HCT116 (cell line): ENCODE results near the gene LRRC71. TPM values are rescaled to one million over a fixed set of nuclear protein-coding genes. Genes with fewer than 3 reads are reported as not detected.

Experiments
- ATAC-seq: fragments of 200-7000 bp; cut with Tn5 transposase; 2 replicates; pipeline ENCODE4 v1.9.1; 2020; ENCODE audit warnings: mild to moderate bottlenecking, moderate library complexity
- BruUV-seq: library from RNA; stranded (reverse); fragments of 400-500 nt; replicated peaks from 2 replicates; lab custom pipeline; 2021; lab: Mats Ljungman, UMichigan
- CTCF ChIA-PET: fragments of 300-600 bp; sonication (Branson Sonifier 250); formaldehyde crosslinking; loops from one replicate; lab custom pipeline; 2021; ENCODE audit warnings: antibody characterized with exemption; lab: Charles Lee
- POLR2A ChIA-PET: fragments of 300-600, 350-600 bp; sonication (Branson Sonifier 250); formaldehyde crosslinking; loops from one replicate; lab custom pipeline; 2021; ENCODE audit warnings: antibody characterized with exemption; lab: Charles Lee
- RAD21 ChIA-PET, 2 experiments: fragments of 300-600 bp; sonication (Branson Sonifier 250); formaldehyde crosslinking; loops; one replicate each; lab custom pipeline; 2023; ENCODE audit warnings: low total read pairs in 2 of 2; ENCODE audit not compliant: uncharacterized antibody in 2 of 2, unreplicated experiment in 2 of 2, low non-redundant PET in 1 of 2; lab: Charles Lee
- DNase-seq: peaks from one replicate; pipeline ENCODE4 v3.0.0-alpha.2; 2010; ENCODE audit warnings: low read depth, low spot score
- H2AFZ ChIP-seq: fragments of 200-600 bp; shearing (Covaris generic), sonication (generic); 2 replicates; pipeline ENCODE4 v1.6.1; 2017; ENCODE audit warnings: low read depth, mixed run types, mixed read lengths, antibody characterized with exemption, low read length; ENCODE audit not compliant: poor library complexity, severe bottlenecking
- H3K27ac ChIP-seq: 2 replicates; pipeline ENCODE4 v1.5.1; 2012; ENCODE audit warnings: low read depth, low read length
- H3K27me3 ChIP-seq: fragments of 200-600 bp; sonication (generic); 2 replicates; pipeline ENCODE4 v1.6.1; 2016; ENCODE audit warnings: mixed run types, low read length, mixed read lengths; ENCODE audit not compliant: insufficient read depth
- H3K36me3 ChIP-seq, 2 experiments: fragments of 200-500 bp in 1 of 2; fragments of 200-600 bp in 1 of 2; sonication (Bioruptor generic) in 1 of 2; sonication (generic) in 1 of 2; 2 replicates each; pipeline versions ENCODE4 v1.5.1 to v1.6.1; 2014 to 2016; ENCODE audit warnings: low read length in 2 of 2, inconsistent platforms in 1 of 2, mixed read lengths in 1 of 2, mixed run types in 1 of 2; ENCODE audit not compliant: insufficient read depth in 2 of 2, control insufficient read depth in 1 of 2
- H3K4me1 ChIP-seq, 2 experiments: fragments of 200-600 bp in 1 of 2; sonication (generic) in 1 of 2; 2 replicates each; pipeline versions ENCODE4 v1.5.1 to v1.6.1; 2012 to 2017; ENCODE audit warnings: low read length in 2 of 2, inconsistent platforms in 1 of 2, mild to moderate bottlenecking in 1 of 2, mixed read lengths in 1 of 2, mixed run types in 1 of 2, moderate library complexity in 1 of 2; ENCODE audit not compliant: insufficient read depth in 2 of 2, control insufficient read depth in 1 of 2
- H3K4me2 ChIP-seq: fragments of 200-600 bp; sonication (generic); 2 replicates; pipeline ENCODE4 v1.6.1; 2017; ENCODE audit warnings: mixed run types, low read length, mixed read lengths
- H3K4me3 ChIP-seq, 2 experiments: fragments of 200-600 bp in 1 of 2; sonication (generic) in 1 of 2; replicated peaks in 1 of 2; 2 replicates each; pipeline ENCODE4 v1.5.1; 2011 to 2016; ENCODE audit warnings: low read length in 2 of 2, control low read depth in 1 of 2, low read depth in 1 of 2, mild to moderate bottlenecking in 1 of 2, mixed read lengths in 1 of 2, mixed run types in 1 of 2
- H3K79me2 ChIP-seq: fragments of 200-600 bp; sonication (generic); 2 replicates; pipeline ENCODE4 v1.6.1; 2017; ENCODE audit warnings: mild to moderate bottlenecking, mixed run types, low read length, moderate library complexity, mixed read lengths; ENCODE audit not compliant: insufficient read depth
- H3K9ac ChIP-seq: fragments of 200-600 bp; sonication (generic); 2 replicates; pipeline ENCODE4 v1.6.1; 2016; ENCODE audit warnings: low read length, mixed read lengths
- H3K9me2 ChIP-seq: fragments of 200-600 bp; sonication (generic), shearing (Covaris generic); 2 replicates; pipeline ENCODE4 v1.6.1; 2017; ENCODE audit warnings: mixed run types, mild to moderate bottlenecking, moderate library complexity; ENCODE audit not compliant: insufficient read depth
- H3K9me3 ChIP-seq, 2 experiments: fragments of 200-500 bp in 1 of 2; fragments of 200-600 bp in 1 of 2; sonication (Bioruptor generic) in 1 of 2; sonication (generic) in 1 of 2; 2 replicates each; pipeline ENCODE4 v1.6.1; 2014 to 2017; ENCODE audit warnings: low read length in 2 of 2, mixed read lengths in 2 of 2, inconsistent platforms in 1 of 2, low read depth in 1 of 2, mild to moderate bottlenecking in 1 of 2, mixed run types in 1 of 2, moderate library complexity in 1 of 2; ENCODE audit not compliant: control insufficient read depth in 1 of 2, insufficient read depth in 1 of 2
- H4K20me1 ChIP-seq: fragments of 200-600 bp; sonication (generic), shearing (Covaris generic); 2 replicates; pipeline ENCODE4 v1.6.1; 2017; ENCODE audit warnings: mixed run types, mild to moderate bottlenecking, moderate library complexity; ENCODE audit not compliant: insufficient read depth
- CEBPB ChIP-seq: IDR thresholded peaks from 2 replicates; pipeline ENCODE4 v1.6.1; 2012; ENCODE audit warnings: low read depth
- intact Hi-C: fragments of 100-400 bp; cut with micrococcal nuclease; formaldehyde crosslinking; loops from 2 replicates; pipeline ENCODE4 v1.10.0; 2022
- total RNA-seq: library from RNA; stranded (reverse); gene quantifications from one replicate; pipeline ENCODE4 v1.2.1, GENCODE V29; 2021; ENCODE audit not compliant: unreplicated experiment
- TF ChIP-seq, protein P1 (sequence below): IDR thresholded peaks from 2 replicates; pipeline ENCODE4 v1.6.1; 2012

The LRRC71 gene
- total RNA-seq, 1 experiment from 2014 or later = not detected

DNA sequence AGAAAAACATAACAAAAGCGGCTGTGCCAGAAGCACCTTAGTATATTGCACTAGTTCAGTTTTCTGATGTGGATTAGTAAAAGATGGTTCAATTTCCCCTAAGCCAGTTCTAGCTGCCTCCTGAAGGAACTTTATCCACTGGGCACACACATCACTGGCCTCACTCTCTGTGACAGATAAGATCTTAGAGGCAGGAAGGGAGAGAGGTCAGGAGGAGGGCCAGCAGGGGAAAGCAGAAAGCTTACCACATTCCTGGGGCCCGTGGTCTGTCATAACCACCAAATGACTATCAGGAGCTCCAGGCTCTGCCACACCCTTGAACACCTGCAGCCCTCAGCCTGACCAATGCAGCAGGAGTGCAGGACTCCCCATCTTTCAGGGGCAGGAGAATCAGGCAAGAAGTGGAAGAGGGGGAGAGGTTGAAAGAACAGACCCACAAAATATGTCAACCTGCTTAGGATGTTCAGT is 37.8 kb downstream of the LRRC71 start:
- RAD21 ChIA-PET = no interaction called here
- intact Hi-C loops = no loop called here
- ATAC-seq = no peak
- H3K27ac ChIP-seq = no peak overlapping the region
- H3K4me1 ChIP-seq = no peaks in the 10 kb centered on the region
- no peak overlapping the region for H3K9ac ChIP-seq
- H3K9me2 ChIP-seq = no peaks in the 10 kb centered on the region
- TF ChIP-seq, protein P1, sequence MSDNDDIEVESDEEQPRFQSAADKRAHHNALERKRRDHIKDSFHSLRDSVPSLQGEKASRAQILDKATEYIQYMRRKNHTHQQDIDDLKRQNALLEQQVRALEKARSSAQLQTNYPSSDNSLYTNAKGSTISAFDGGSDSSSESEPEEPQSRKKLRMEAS = no peak
- TF ChIP-seq, all 23 proteins: peak for 0
- no peaks in the 10 kb centered on the region for H3K79me2 ChIP-seq
- no peaks in the 10 kb centered on the region for H3K9me3 ChIP-seq
- no peaks in the 10 kb centered on the region for H3K27me3 ChIP-seq
- POLR2A ChIA-PET = no interaction called here
- H2AFZ ChIP-seq = no peak overlapping the region
- no peaks in the 10 kb centered on the region for H4K20me1 ChIP-seq
- no peak overlapping the region for H3K4me3 ChIP-seq
- no peak overlapping the region for H3K4me2 ChIP-seq
- BruUV-seq = no TSS peak
- DNase-seq = no peak
- peaks cover 12 to 23% of the 10 kb centered on the region in 2 experiments for H3K36me3 ChIP-seq
- CTCF ChIA-PET = no interaction called here

DNA sequence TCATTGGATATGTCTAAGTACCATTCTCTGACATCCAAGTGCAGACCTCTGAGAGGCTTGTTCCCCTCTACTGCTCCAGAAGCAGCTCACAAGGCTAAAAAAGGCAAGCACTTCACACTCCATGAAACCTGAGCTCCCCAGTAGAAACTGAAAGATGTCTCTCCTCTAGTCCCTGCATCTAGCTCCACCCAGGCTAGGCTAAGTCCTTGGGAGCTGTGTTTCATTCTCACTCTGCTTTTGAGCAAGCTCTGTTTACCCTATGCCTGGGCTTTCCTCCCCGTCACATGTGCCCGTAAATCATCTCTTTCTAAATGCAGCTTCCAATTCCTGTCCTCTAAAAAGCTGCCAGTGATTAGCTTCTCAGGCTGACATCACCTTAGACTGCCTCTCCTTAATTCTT is 39.0 kb downstream of the LRRC71 start:
- H3K36me3 ChIP-seq = peaks cover 12 to 22% of the 10 kb centered on the region in 2 experiments; a peak in 2 of 4 replicates
- CTCF ChIA-PET = no interaction called here
- intact Hi-C loops = no loop called here

More for the DNA sequence above, 39.0 kb downstream of the LRRC71 start:
- RAD21 ChIA-PET = no interaction called here
- Histone ChIP-seq H4K20me1 (no peaks in the 10 kb centered on the region), H3K79me2 (no peaks in the 10 kb centered on the region), H3K4me3 (no peak overlapping the region), H3K9me2 (no peaks in the 10 kb centered on the region), H3K9ac (no peak overlapping the region), H3K9me3 (no peaks in the 10 kb centered on the region), H2AFZ (no peak overlapping the region), H3K27me3 (no peaks in the 10 kb centered on the region), H3K4me2 (no peak overlapping the region), H3K27ac (no peak overlapping the region), H3K4me1 (no peaks in the 10 kb centered on the region)
- DNase-seq (no peak), ATAC-seq (no peak)
- BruUV-seq = no TSS peak
- TF ChIP-seq CEBPB = no peak
- TF ChIP-seq, protein P1 = no peak
- POLR2A ChIA-PET = no interaction called here
